ENCODE results near the gene IGSF23. TPM values are rescaled to one million over a fixed set of nuclear protein-coding genes. Genes with fewer than 3 reads are reported as not detected.

Gene IGSF23
- total and polyA plus RNA-seq, 2 of the 13 experiments (the other 11 are each of a cell fraction or from before 2014, with no cell fraction given) = 2.3 to 8.8 TPM

- BruUV-seq (replicated peaks) = no TSS peak
- intact Hi-C loops (cut with micrococcal nuclease; ENCODE audit: unreplicated experiment) = no loop called here
- Histone ChIP-seq H3K79me2 (ENCODE audit: insufficient read depth, low read length) (no peaks in the 10 kb centered on the region), H4K20me1 (ENCODE audit: insufficient read depth, low read length) (no peaks in the 10 kb centered on the region), H3K27ac (ENCODE audit: extremely low read length, insufficient read depth, low read length) (peak overlapping the region; percentile 69), H3K4me3 (replicated peaks in 1 of 3; ENCODE audit: insufficient read depth in 1 of 3, low read depth in 2 of 3, low read length in 3 of 3) (no peak overlapping the region), H3K4me1 (ENCODE audit: insufficient read depth, low read length) (peaks cover 64% of the 10 kb centered on the region), H3K36me3 (replicated peaks in 1 of 2; ENCODE audit: control insufficient read depth in 1 of 2, insufficient read depth in 2 of 2, low read length in 2 of 2) (peaks cover 3 to 14% of the 10 kb centered on the region in 2 experiments; a peak in 4 of 5 replicates), H2AFZ (ENCODE audit: low read length) (no peak overlapping the region), H3K9me3 (ENCODE audit: low read length) (no peaks in the 10 kb centered on the region), H3K27me3 (ENCODE audit: control insufficient read depth in 1 of 2, insufficient read depth in 2 of 2, low read length in 2 of 2) (no peaks in the 10 kb centered on the region), H3K4me2 (ENCODE audit: low read depth, low read length) (no peak overlapping the region), H3K9ac (ENCODE audit: insufficient read depth, low read depth, low read length) (no peak overlapping the region)
- ATAC-seq (no peak), FAIRE-seq (no peak), DNase-seq (ENCODE audit: low spot score) (no peak)
- TF ChIP-seq ZFYVE20 (CRISPR knock-in tag; IDR thresholded peaks at IDR 0.05; ENCODE audit: borderline replicate concordance, low read depth) (no peak), ZNF160 (CRISPR knock-in tag; IDR thresholded peaks at IDR 0.05) (no peak), ZNF777 (CRISPR knock-in tag; IDR thresholded peaks at IDR 0.05) (no peak), ZNF30 (CRISPR knock-in tag; IDR thresholded peaks at IDR 0.05) (no peak), ARHGAP35 (CRISPR knock-in tag; IDR thresholded peaks at IDR 0.05; ENCODE audit: borderline replicate concordance) (no peak), ATF4 (CRISPR knock-in tag; IDR thresholded peaks at IDR 0.05) (no peak), ATF5 (CRISPR knock-in tag; IDR thresholded peaks at IDR 0.05; ENCODE audit: low read depth) (no peak), ZFY (CRISPR knock-in tag; IDR thresholded peaks at IDR 0.05) (no peak), ATAD3A (CRISPR knock-in tag; IDR thresholded peaks at IDR 0.05) (no peak), ASH2L (IDR thresholded peaks at IDR 0.05; ENCODE audit: insufficient read length, low read depth, low read length) (no peak), ZNF713 (CRISPR knock-in tag; IDR thresholded peaks at IDR 0.05) (no peak), ZNF34 (CRISPR knock-in tag; IDR thresholded peaks at IDR 0.05; ENCODE audit: borderline replicate concordance) (no peak), TRAFD1 (CRISPR knock-in tag; IDR thresholded peaks at IDR 0.05; ENCODE audit: borderline replicate concordance) (no peak)
- 97% methylated on average over 4 of the region's 4 CpGs for WGBS (ENCODE audit: low lambda C conversion rate)
- ChIA-PET CTCF (ENCODE audit: low intra/inter-chr PET ratio, low total read pairs) (no interaction called here), POLR2A (interaction anchor here (1.4 to 6.0 kb wide), 2 partner anchors 10 to 11 kb away, joined by 5 to 87 read pairs; partner anchors contain the start of gene IGSF23)
- in situ Hi-C loops (cut with HindIII; ENCODE audit: extremely low pct_ligation_motif_present, low pct_unique_long_range_greater_than_20kb) = no loop called here
Measured at GRCh38 chr19:44624840-44625354, 11.5 kb downstream of the IGSF23 start.
